Heart left ventricle (tissue), 16 donors: ENCODE data around the gene PFKFB4. TPM values are rescaled to one million over a fixed set of nuclear protein-coding genes. Genes with fewer than 3 reads are reported as not detected.

Experiments
- ATAC-seq, 4 donors: fragments of 200-7000 bp; cut with Tn5 transposase; one replicate each; pipeline ENCODE4 v1.9.1; 2020 to 2022; ENCODE audit warnings: moderate library complexity in 4 of 4, mild to moderate bottlenecking in 3 of 4, moderate number of reproducible peaks in 1 of 4
- DNase-seq, 5 donors: peaks; one replicate each; pipeline ENCODE4 v3.0.0-alpha.2; 2020
- H3K27ac ChIP-seq, 12 donors: fragments of 200-600 bp; sonication (generic) in 4 of 12; one replicate each; pipeline versions ENCODE4 v1.5.0 to v1.8.0; 2016 to 2022; ENCODE audit warnings: mild to moderate bottlenecking in 2 of 12
- H3K27me3 ChIP-seq, 9 donors: fragments of 200-600 bp; sonication (generic) in 2 of 9; one replicate each; pipeline versions ENCODE4 v1.5.1 to v1.8.0; 2016 to 2022; ENCODE audit warnings: mild to moderate bottlenecking in 3 of 9
- H3K36me3 ChIP-seq, 9 donors: fragments of 200-600 bp; sonication (generic) in 2 of 9; one replicate each; pipeline versions ENCODE4 v1.5.0 to v1.8.0; 2018 to 2022; ENCODE audit warnings: mild to moderate bottlenecking in 2 of 9
- H3K4me1 ChIP-seq, 12 donors: fragments of 200-600 bp; sonication (generic) in 4 of 12; one replicate each; pipeline versions ENCODE4 v1.5.0 to v1.8.0; 2016 to 2022; ENCODE audit warnings: mild to moderate bottlenecking in 3 of 12
- H3K4me3 ChIP-seq, 12 donors: fragments of 200-600 bp; sonication (generic) in 4 of 12; one replicate each; pipeline versions ENCODE4 v1.5.0 to v1.8.0; 2017 to 2022; ENCODE audit warnings: mild to moderate bottlenecking in 9 of 12, moderate library complexity in 4 of 12
- H3K9me3 ChIP-seq, 12 donors: fragments of 200-600 bp; sonication (generic) in 4 of 12; one replicate each; pipeline versions ENCODE4 v1.5.0 to v1.8.0; 2016 to 2022; ENCODE audit warnings: mild to moderate bottlenecking in 1 of 12
- POLR2A ChIP-seq, 2 donors: fragments of 450-650 bp; IDR thresholded peaks; one replicate each; pipeline ENCODE4 v1.6.1; 2017; ENCODE audit warnings: antibody characterized with exemption in 2 of 2, mild to moderate bottlenecking in 2 of 2, moderate library complexity in 2 of 2
- WGBS, 4 donors: extraction: QIAGEN DNeasy Blood & Tissue Kit in 2 of 4; methylation state at CpG; one replicate each; pipeline versions ENCODE4 v1.1.5 to v1.1.7; 2013 to 2018; 5-methylcytosine and 5-hydroxymethylcytosine counted together
- intact Hi-C, 10 donors: fragments of 100-400 bp; cut with DNase I; formaldehyde crosslinking; loops; one replicate each; pipeline versions ENCODE4 v1.11.1 to v1.14.2; 2022
- polyA plus RNA-seq, 2 donors: library from polyadenylated mRNA; stranded (reverse); fragments of 200-250 nt; gene quantifications; one replicate each; pipeline ENCODE4 v1.2.3, GENCODE V29; 2013
- total RNA-seq, 9 donors: library from RNA; depleted of rRNA in 2 of 9; stranded (reverse); fragments of >200 nt in 2 of 9; fragmentation: NEBNext Ultra II Directional in 3 of 9; extraction: Animal tissue kit (Norgen Biotek cat#: 25700) in 3 of 9; gene quantifications; one replicate each; pipeline versions ENCODE4 v1.1.0 to v1.2.4, GENCODE V29; 2016 to 2023
- TF ChIP-seq, protein P1 (sequence below), 12 donors: fragments of 200-600 bp; sonication (generic) in 4 of 12; IDR thresholded peaks; one replicate each; pipeline versions ENCODE4 v1.5.0 to v1.8.0; 2018 to 2022; ENCODE audit warnings: antibody characterized with exemption in 12 of 12, mild to moderate bottlenecking in 5 of 12
- donor health status: ischemic (EF 13 %, LVEDD 7.1; RV severe dilation, severe dysfunction).
- donor health status: healthy with polysubstance abuse.
- donor health status: DM: no; HTN: yes; CAD: no.
- donor health status: DM: no; HTN: no; CAD: no.
- donor health status: ischemic (EF 25% LVEDD 6.9; RV normal size, moderate dysfunction).
- donor health status: ischemic (EF 25% LVEDD 5.7; RV mildly dilated, moderate dysfunction).
- donor health status: healthy.
- donor health status: DM: yes; HTN: yes; CAD: no.
- donor health status: ischemic (EF 35%, LVEDD 5.7; RV mildly dilated, moderate dysfunction).
- donor health status: nonischemic (EF 11% LVEDD 7.7; RV severe dilation, severe dysfunction).
- donor health status: DM: yes; HTN: yes; CAD: no.
- donor health status: PGD.
- donor health status: ischemic (EF 29% LVEDD 5.4; RV normal size, mild dysfunction).
- donor health status: nonischemic (EF 23%, LVEDD 6.1; RV moderate dilation, normal function).

PFKFB4 gene
- total and polyA plus RNA-seq, 11 donors, result 0.44 to 9.1 (median 1.2) TPM

DNA sequence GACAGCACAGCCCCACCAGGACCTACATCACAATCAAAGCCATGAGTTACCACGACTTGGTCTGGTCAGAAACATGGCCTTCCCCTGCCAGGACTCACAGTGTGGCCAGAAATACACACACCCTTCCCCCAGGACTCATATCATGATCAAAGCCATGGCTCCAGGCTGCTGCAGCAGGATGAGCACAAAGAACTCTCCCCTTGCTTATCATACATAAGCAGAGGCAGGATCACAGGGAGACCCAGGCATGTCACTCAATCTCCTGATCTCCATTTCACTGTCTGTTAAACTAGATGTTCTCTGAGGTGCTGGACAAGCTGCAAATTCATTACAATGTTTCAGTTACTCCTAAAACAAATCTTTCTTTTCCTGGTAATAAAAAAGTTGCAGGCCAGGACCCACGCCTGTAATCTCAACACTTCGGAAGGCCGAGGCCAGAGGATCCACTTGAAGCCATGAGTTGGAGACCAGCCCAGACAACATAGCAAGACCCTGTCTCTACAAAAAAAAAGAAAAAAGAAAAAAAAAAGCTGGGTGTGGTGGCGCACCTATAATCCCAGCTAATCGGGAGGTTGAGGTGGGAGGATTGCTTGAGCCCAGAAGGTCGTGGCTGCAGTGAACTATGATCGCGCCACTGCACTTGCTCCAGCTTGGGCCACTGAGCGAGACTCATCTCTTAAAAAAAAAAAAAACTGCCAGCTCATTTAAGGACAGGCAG is 1.2 kb downstream of the PFKFB4 start:
- Histone ChIP-seq H3K4me3 (peak overlapping the region in 1 of 12 donors; percentile 70), H3K36me3 (no peaks in the 10 kb centered on the region), H3K27ac (no peak overlapping the region), H3K9me3 (no peaks in the 10 kb centered on the region), H3K27me3 (no peaks in the 10 kb centered on the region), H3K4me1 (peaks cover 5 to 70% (median 26%) of the 10 kb centered on the region in 12 donors)
- TF ChIP-seq POLR2A (IDR thresholded peaks at IDR 0.05), result no peak
- TF ChIP-seq, protein P1, sequence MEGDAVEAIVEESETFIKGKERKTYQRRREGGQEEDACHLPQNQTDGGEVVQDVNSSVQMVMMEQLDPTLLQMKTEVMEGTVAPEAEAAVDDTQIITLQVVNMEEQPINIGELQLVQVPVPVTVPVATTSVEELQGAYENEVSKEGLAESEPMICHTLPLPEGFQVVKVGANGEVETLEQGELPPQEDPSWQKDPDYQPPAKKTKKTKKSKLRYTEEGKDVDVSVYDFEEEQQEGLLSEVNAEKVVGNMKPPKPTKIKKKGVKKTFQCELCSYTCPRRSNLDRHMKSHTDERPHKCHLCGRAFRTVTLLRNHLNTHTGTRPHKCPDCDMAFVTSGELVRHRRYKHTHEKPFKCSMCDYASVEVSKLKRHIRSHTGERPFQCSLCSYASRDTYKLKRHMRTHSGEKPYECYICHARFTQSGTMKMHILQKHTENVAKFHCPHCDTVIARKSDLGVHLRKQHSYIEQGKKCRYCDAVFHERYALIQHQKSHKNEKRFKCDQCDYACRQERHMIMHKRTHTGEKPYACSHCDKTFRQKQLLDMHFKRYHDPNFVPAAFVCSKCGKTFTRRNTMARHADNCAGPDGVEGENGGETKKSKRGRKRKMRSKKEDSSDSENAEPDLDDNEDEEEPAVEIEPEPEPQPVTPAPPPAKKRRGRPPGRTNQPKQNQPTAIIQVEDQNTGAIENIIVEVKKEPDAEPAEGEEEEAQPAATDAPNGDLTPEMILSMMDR (IDR thresholded peaks at IDR 0.05), result no peak
- DNase-seq (no peak), ATAC-seq (no peak)
- WGBS, 4 donors, result 91 to 94% (median 93%) methylated on average over 10 of the region's 10 CpGs
- intact Hi-C loops, result loop anchor here in 4 of 10 donors (5.0 to 10.0 kb wide), 5 partner anchors 48 to 281 kb away; partner anchors contain the start of genes UQCRC1 (in 2 of the 4) and ATRIP (in 1 of the 4)

DNA sequence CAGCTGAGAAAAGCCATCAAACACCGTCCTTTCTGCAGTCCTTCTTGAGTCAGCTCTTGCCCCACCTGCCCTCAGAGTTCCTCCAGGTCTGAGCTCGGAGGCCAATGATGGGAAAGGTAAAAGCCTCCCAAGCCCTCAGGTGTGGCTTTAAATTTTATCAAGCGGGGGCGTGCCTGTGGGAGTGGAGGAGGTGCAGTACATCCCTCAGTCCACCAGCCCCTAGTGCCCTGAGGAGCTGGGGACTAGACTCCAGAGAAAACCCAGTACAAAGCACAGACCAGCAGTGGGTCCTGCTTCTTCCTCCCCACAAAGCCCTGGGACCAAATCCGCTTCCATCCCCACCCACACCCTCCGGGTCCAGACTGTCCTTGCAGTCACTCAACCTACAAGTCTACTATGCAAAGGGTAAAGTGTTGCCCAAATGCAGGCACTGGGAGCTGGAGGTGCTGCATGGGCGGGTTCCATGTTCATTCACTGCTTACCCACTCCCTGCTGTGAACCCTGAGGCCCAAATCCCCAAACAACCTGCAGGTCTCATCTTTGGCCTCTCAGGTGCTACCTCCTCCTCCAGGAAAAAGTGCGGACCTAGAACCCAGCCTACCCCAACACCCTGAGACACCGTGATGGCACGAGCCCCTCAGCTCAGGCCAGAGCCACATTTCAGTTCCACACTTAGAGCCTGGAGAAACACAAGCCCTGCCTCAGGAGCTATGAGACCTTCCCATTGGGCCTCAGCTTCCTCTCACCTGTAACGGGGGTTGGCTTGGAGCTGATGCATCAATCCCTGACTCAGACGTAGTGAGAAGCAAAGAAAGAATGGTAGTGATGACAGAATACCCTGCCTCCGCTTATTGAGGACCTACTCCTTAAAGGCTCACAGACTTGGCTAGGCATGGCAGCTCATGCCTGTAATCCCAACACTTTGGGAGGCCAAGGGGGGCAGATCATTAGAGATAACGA is 2.4 kb downstream of the PFKFB4 start:
- intact Hi-C loops, result loop anchor here in 1 of 10 donors (10.0 kb wide), 1 partner anchor 279 kb away; no protein-coding TSS in a partner anchor
- H3K9me3 ChIP-seq, result no peaks in the 10 kb centered on the region
- H3K27me3 ChIP-seq, result no peaks in the 10 kb centered on the region
- peaks cover 0 to 60% (median 20%) of the 10 kb centered on the region in 12 donors for H3K4me1 ChIP-seq
- DNase-seq (peak in 1 of 5 donors; percentile 12), ATAC-seq (no peak)
- H3K36me3 ChIP-seq, result no peaks in the 10 kb centered on the region
- WGBS, 4 donors, result 88 to 95% (median 89%) methylated on average over 12 to 14 of the region's 14 CpGs
- peak overlapping the region in 1 of 12 donors; percentile 84 for H3K27ac ChIP-seq
- TF ChIP-seq, protein P1 (IDR thresholded peaks at IDR 0.05), result no peak
- no peak for TF ChIP-seq POLR2A (IDR thresholded peaks at IDR 0.05)
- no peak overlapping the region for H3K4me3 ChIP-seq

DNA sequence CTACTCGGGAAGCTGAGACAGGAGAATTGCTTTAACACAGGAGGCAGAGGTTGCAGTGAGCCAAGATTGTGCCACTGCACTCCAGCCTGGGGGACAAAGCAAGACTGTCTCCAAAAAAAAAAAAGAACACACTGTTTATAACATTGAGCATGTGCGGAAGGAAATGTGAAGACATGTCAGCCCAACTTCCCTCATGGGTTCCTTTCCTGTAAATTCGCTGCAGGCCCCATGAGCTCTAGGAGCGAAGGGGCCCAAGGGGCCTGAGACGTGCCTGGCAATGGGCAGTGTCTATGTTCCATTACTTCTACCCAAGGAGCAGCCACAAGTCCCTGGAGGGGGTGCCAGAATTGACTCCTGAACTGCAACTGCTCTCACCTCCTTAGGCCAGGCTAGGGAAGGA is 3.2 kb downstream of the PFKFB4 start:
- WGBS, 4 donors, result 86 to 94% (median 91%) methylated on average over 5 of the region's 5 CpGs
- no peak for TF ChIP-seq POLR2A (IDR thresholded peaks at IDR 0.05)
- TF ChIP-seq, protein P1 (IDR thresholded peaks at IDR 0.05), result no peak
- intact Hi-C loops, result loop anchor here in 1 of 10 donors (10.0 kb wide), 1 partner anchor 279 kb away; no protein-coding TSS in a partner anchor
- DNase-seq (peak in 1 of 5 donors; percentile 17), ATAC-seq (no peak)
- H3K36me3 ChIP-seq, result no peaks in the 10 kb centered on the region
- H3K4me3 ChIP-seq, result no peak overlapping the region
- H3K27ac ChIP-seq, result peak overlapping the region in 1 of 12 donors; percentile 84
- H3K4me1 ChIP-seq, result peaks cover 0 to 58% (median 20%) of the 10 kb centered on the region in 12 donors
- H3K27me3 ChIP-seq, result no peaks in the 10 kb centered on the region
- H3K9me3 ChIP-seq, result no peaks in the 10 kb centered on the region
